NCI-H526 (cell line): ENCODE results near the gene GRIK4.

Source experiments
- DNase-seq, 2 experiments: peaks; one replicate each; lab custom pipeline; 2025; lab: John Stamatoyannopoulos, UW

Gene GRIK4

GRCh38 chr11:120642196-120642894 lies 130.8 kb downstream of the GRIK4 start:
- no peak for DNase-seq

GRCh38 chr11:120643284-120643683 lies 131.7 kb downstream of the GRIK4 start:
- DNase-seq: no peak

- no peak for DNase-seq
Observed at GRCh38 chr11:120645639-120646038, 134.1 kb downstream of the GRIK4 start.

GRCh38 chr11:120646206-120646605 lies 134.7 kb downstream of the GRIK4 start:
- no peak for DNase-seq

GRCh38 chr11:120647681-120648080 lies 136.1 kb downstream of the GRIK4 start:
- DNase-seq: no peak

GRCh38 chr11:120648771-120649170 lies 137.2 kb downstream of the GRIK4 start:
- DNase-seq: no peak

- no peak for DNase-seq
Observed at GRCh38 chr11:120649316-120649715, 137.8 kb downstream of the GRIK4 start.

GRCh38 chr11:120651396-120651795 lies 139.8 kb downstream of the GRIK4 start:
- no peak for DNase-seq

- no peak for DNase-seq
Observed at GRCh38 chr11:120651836-120652235, 140.3 kb downstream of the GRIK4 start.

- peak in 1 of 2 experiments; percentile 55 for DNase-seq
Observed at GRCh38 chr11:120652705-120653335, 141.3 kb downstream of the GRIK4 start.

- DNase-seq: no peak
Observed at GRCh38 chr11:120655589-120655988, 144.0 kb downstream of the GRIK4 start.

GRCh38 chr11:120657306-120658070 lies 145.9 kb downstream of the GRIK4 start:
- DNase-seq: no peak

- DNase-seq: no peak
Observed at GRCh38 chr11:120658071-120658423, 146.5 kb downstream of the GRIK4 start.

GRCh38 chr11:120659076-120659475 lies 147.5 kb downstream of the GRIK4 start:
- no peak for DNase-seq

- DNase-seq: peak in 1 of 2 experiments; percentile 79
Observed at GRCh38 chr11:120660024-120660565, 148.5 kb downstream of the GRIK4 start.

GRCh38 chr11:120662071-120662676 lies 150.6 kb downstream of the GRIK4 start:
- no peak for DNase-seq

GRCh38 chr11:120663142-120663541 lies 151.6 kb downstream of the GRIK4 start:
- DNase-seq: no peak

- DNase-seq: no peak
Observed at GRCh38 chr11:120666121-120666639, 154.6 kb downstream of the GRIK4 start.

- DNase-seq: no peak
Observed at GRCh38 chr11:120667281-120667680, 155.7 kb downstream of the GRIK4 start.

- no peak for DNase-seq
Observed at GRCh38 chr11:120667934-120668333, 156.4 kb downstream of the GRIK4 start.

- no peak for DNase-seq
Observed at GRCh38 chr11:120668537-120668936, 157.0 kb downstream of the GRIK4 start.

- DNase-seq: no peak
Observed at GRCh38 chr11:120674542-120674941, 163.0 kb downstream of the GRIK4 start.
